ENCODE data around the gene F12.
A peak's percentile ranks its signal among the peaks of the same experiment; 100 is the strongest.

DNA sequence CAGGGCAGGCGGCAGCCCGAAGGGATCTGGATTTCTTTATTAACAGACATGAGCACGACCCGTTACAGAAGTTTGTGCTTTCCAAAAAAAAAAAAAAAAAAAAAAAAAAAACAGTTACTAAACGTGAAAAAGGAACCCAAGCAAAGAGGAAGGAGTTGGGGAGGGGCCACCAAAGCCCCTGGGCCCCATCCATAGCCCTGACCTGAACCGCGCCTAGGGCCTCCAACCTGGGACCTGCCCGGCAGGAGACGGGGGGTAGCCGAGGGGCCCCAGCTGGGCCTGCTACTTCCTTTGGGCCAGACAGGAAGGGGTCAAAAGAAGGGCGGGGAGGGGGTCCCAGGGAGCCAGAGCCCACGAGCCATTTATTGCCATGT is 47.2 kb upstream of the F12 start:
- TF ChIP-seq, protein P1, sequence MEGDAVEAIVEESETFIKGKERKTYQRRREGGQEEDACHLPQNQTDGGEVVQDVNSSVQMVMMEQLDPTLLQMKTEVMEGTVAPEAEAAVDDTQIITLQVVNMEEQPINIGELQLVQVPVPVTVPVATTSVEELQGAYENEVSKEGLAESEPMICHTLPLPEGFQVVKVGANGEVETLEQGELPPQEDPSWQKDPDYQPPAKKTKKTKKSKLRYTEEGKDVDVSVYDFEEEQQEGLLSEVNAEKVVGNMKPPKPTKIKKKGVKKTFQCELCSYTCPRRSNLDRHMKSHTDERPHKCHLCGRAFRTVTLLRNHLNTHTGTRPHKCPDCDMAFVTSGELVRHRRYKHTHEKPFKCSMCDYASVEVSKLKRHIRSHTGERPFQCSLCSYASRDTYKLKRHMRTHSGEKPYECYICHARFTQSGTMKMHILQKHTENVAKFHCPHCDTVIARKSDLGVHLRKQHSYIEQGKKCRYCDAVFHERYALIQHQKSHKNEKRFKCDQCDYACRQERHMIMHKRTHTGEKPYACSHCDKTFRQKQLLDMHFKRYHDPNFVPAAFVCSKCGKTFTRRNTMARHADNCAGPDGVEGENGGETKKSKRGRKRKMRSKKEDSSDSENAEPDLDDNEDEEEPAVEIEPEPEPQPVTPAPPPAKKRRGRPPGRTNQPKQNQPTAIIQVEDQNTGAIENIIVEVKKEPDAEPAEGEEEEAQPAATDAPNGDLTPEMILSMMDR (conservative IDR thresholded peaks at IDR 0.05; ENCODE audit: low read length) = peak; percentile 44; the same call in 1 of the 2 replicates
- TF ChIP-seq EZH2phosphoT487 (IDR thresholded peaks at IDR 0.05; ENCODE audit: borderline replicate concordance, low read depth, low read length) = no peak
